Measurements from ENCODE around the gene FBXO41. TPM values are rescaled to one million over a fixed set of nuclear protein-coding genes. Genes with fewer than 3 reads are reported as not detected.
A peak's percentile ranks its signal among the peaks of the same experiment; 100 is the strongest.
"Not testable (repeated sequence)": the region's sequence is repeated elsewhere in the genome, so short reads cannot be mapped to it uniquely, and the experiment has no call there.

The FBXO41 gene
- total RNA-seq, 1 donor from 2014 or later: 1.3 TPM

DNA sequence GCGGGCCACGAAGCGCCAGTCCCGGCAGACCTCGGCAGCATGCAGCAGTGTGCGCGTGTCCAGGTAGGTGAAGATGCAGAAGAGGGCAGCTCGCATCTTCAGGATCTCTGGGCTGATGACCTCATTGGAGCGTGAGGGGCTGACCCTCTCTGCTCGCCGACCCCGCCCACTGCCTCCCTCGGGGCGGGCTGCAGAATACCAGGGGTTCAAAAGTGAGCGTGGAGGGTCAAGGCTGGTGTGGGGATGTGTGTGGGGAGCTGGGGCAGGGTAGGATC, 20.0 kb downstream of the FBXO41 start:
- peak; percentile 66 for DNase-seq (ENCODE audit: low spot score)
- intact Hi-C loops (cut with DNase I): no loop called here

DNA sequence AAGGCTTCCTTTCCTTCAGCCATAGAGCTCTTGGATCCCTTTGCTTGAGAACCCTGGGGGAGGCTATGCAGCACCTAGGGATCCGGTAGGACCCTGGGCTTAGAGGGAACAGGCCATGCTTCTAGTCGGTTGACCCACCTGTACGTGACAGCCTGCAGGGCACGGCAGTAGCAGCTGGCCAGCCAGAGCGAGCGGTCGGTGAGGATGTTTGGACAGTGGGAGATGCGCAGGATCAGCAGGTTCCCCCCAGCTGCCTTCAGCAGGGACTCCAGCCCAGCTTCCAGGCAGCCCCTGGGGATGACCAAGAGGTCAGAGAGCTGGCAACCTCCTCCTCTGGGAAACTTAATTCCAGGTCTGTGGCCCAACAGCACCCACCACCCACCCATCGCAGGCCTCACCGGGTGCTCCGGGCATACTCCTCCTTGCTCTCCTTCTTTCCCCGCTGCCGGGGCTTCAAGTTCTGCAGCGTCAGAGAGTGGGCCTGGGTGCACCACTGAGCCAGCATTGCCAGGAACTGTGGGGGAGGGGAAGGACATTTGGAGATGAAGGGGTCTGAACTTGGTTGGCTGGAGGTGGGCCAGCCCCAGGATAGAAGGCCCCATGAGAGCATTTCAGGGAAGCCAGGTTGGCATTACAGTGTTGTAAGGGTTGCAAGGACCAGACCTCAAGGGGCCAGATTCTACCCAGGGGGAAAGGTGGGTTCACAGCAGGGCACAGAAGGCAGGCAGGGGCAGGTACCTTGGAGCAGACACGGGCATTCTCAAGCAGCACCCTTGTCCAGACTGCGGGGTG, 20.5 kb downstream of the FBXO41 start:
- peak; percentile 63 for DNase-seq (ENCODE audit: low spot score)
- intact Hi-C loops (cut with DNase I): no loop called here

DNA sequence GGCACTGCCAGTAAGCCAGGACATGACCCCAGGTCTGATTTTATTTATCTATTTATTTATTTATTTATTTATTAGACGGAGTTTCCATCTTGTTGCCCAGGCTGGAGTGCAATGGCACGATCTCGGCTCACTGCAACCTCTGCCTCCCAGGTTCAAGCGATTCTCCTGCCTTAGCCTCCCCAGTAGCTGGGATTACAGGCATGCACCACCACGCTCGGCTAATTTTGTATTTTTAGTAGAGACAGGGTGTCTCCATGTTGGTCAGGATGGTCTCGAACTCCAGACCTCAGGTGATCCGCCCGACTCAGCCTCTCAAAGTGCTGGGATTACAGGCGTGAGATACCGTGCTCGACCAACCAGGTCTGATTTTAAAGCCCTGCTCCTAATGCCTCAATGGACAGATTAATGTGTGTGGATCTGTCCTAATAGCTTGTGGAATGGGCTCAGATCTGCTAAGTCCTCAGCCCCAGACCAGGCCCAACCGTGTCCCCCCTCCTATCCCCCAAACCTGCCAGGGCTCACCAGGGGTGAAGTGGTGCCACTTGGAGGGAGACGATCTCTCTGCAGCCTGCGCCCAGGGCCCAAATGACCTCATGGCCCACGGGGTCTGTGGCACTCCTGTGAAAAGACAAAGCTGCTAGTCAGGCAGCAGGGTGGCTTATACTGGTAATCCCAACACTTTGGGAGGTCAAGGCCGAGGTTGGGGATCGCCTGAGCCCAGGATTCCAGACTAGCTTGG, 21.4 kb downstream of the FBXO41 start:
- DNase-seq (ENCODE audit: low spot score); intact Hi-C loops (cut with DNase I): not testable (repeated sequence)

DNA sequence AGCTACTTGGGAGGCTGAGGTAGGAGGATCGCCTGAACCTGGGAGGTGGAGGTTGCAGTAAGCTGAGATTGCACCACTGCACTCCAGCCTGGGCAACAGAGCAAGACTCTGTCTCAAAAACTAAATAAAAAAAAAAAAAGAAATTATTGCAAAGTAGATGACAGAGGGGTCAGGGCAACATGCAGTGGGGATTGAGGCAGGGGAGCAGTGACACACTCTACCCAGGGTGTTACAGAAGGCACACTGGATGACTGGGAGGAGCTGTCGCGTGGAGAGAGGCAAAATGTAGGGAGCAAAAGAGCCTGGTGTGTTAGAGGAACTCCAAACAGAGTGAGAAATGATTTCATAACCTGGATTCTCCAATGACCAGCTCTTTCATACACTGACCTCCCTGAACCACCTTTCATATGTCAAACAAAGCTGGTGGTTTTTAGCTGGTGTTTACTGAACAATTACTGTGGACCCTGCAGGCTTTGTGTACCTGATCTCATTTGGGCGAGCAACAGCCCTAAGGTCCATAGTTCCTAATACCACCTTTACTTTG, 22.1 kb downstream of the FBXO41 start:
- intact Hi-C loops (cut with DNase I): no loop called here
- no peak for DNase-seq (ENCODE audit: low spot score)

DNA sequence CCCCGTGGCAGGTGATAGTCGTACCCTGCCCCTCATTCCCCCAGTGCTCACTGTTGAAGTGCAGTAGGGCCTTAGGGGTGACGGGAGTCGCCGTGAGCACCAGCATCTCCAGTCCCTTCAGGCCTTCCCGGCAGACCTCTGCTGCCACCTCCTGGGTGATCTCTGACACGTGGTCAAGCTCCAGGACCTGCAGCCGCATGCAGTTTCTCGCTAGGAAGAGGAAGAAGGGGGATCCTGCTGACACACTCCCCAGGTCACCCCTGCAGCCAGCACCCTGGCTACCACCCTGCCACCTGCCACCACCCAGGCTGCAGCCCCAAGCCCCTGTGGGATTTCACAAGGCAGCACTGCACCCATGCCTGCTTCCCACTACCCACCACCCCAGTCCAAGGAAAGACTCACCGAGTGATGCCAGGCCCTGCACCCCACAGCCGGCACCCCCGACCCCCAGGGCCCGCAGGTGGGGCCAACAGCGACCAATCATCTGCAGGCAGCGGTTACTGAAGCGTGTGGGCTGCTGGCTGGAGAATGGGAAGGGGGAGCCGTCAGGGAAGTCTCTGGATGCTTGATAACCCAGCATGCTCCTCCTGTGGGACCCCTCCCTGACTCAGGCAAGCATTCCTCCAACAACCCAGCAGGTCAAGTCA, 23.8 kb downstream of the FBXO41 start:
- DNase-seq (ENCODE audit: low spot score): peak; percentile 65
- intact Hi-C loops (cut with DNase I): no loop called here

DNA sequence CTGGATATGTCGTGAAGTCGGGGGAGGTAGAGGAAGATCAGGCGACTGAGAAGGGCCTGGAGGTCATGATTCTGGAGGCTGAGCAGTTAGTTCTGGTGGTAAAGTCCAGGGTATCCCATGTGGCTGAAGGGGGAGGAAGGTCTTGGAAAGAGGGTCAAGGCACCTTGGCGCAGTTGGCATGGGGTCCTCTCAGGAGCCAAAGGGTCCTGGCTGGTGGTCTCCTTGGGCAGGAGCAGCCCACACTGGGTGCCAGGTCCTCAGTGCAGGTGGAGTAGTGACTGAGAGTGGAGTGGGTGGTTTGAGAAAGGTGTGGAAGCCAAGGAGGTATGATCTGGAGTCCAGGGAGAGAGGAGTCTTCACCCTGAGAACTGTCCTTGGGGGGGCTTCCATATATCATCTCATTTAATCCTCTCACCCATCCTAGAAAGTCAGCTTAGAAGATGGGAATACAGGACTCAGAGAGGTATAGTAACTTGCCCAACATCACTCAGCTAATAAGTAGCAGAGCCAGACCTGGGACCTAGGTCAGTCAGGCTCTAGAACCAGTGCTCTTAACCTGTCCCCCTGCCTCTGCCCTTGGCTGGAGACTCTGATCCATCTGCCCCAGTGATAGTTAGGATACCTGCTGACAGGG, 24.5 kb downstream of the FBXO41 start:
- intact Hi-C loops (cut with DNase I): no loop called here

DNA sequence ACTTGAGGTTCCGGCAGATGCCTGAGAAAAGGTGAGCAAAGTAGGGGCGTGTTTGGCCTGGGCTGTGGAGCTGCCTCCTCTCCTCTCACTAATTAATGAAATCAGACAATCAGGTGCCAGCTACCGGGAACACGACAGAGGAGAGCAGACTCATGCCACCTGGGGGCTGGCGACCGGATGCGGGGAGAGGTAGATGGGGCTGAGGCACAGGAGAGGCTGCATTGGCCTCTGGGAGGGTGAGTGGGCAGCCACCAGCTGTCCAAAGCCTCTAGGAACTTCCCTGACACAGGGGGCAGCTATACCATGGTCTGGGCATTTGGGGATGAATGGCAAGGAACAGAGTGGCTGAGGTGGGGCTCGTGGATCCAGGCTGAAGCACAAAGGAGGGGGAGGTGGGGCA, 25.0 kb downstream of the FBXO41 start:
- intact Hi-C loops (cut with DNase I): no loop called here
- DNase-seq (ENCODE audit: low spot score): no peak

More for the DNA sequence above, 24.5 kb downstream of the FBXO41 start:
- DNase-seq (ENCODE audit: low spot score): no peak

DNA sequence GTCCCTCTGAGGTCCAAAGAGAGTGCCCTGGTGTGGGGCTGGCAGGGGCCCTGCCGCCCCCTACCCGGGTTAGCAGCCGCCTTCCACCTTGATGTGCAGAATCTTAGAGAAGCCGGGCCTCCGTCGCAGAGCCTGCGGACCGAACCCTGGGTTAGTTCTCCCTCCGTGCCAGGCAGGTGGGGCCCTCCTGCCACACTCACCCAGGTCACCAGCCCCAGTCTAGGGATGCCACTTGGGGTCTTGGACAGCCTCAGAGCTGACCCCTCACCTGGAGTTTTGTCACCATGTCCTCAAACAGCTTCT, 25.4 kb downstream of the FBXO41 start:
- DNase-seq (ENCODE audit: low spot score): no peak
- intact Hi-C loops (cut with DNase I): no loop called here

DNA sequence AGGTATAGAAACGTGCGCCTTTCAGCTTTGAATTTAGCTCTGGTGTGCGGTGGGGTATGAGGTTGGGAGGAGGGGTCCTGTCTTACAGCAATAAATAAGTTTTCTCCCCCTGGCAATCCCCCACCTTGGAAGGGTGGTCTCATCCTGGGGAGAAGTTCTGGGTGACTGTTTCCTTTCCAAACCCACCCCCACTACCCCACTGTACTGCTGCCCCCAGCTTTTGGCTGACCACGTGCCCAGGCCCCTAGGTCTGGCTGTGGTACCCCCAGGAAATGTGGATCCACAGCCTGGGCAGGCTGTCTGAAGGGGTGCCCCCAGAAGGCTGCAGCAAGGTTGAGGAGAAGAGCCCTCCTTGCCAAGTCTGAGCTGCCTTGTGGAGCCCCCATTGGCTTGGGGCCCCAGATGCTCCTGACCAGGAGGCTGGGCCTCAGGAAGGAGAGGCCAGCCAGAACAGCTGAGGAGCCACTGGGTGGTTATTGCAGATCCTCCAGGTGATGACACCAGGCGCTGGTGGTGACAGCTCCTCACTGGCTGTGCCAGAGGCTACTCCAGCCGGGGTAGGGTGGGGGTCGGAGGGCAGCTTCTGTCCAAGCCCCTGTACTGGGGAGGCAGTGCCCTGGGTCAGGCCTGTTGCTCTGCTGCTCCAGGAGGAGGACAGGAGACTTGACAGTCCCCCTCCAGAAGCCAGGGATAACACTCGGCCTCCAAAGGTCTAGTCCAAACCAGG, 25.9 kb downstream of the FBXO41 start:
- intact Hi-C loops (cut with DNase I): no loop called here
- no peak for DNase-seq (ENCODE audit: low spot score)

DNA sequence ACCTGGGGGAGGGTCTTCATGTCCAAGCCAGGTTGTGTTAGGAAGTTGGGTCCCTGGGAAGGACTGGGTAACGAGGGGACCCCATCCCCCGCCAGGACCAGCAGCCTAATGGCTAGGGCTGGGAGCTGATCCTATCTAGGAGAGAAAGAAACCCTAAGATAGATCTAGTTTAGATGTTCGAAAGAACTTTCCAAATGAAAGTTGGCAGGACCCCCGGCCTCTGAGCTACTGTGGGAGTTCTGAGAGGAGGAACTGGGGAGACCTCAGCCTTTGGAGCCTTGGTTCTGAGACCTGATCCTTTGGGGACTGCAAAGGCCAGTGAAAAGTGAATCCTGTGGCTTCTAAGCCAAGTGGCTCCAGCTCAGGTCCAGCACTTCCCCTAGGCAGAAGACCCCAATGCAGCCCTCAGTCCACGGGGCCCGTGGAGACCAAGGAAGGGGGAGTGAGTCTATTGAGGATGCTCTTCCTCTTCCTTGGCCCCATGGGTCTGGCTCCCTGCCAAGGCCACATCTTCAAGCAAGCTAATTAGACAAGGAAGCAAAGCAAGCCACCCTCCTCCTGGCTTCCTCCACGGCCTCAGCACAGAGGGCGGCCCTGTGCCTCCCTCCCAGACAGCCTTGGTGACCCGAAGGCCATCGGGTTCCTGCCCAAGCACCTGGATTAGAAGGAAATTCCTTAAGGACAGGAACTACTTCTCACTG, 26.7 kb downstream of the FBXO41 start:
- intact Hi-C loops (cut with DNase I): no loop called here
- DNase-seq (ENCODE audit: low spot score): no peak

DNA sequence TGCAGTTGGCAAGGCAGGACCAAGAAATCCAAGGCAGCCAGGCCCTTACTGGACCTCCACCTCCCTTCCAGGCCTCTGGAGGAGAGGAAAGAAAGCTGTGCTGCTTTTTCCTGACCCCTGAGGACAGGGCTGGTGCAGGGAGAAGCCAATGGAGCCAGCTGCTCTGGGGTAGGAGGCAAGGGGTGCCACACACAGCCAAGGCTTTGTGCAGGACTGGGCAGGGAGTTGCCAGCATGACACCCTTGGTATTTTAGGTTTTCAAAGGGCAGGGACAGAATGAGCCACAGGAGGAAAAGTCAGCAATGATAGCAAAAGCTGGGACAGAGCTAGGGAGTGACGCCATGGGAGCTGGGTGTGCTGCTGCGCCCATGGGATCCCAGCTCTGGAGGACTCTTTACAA, 27.3 kb downstream of the FBXO41 start:
- intact Hi-C loops (cut with DNase I): no loop called here
- no peak for DNase-seq (ENCODE audit: low spot score)

DNA sequence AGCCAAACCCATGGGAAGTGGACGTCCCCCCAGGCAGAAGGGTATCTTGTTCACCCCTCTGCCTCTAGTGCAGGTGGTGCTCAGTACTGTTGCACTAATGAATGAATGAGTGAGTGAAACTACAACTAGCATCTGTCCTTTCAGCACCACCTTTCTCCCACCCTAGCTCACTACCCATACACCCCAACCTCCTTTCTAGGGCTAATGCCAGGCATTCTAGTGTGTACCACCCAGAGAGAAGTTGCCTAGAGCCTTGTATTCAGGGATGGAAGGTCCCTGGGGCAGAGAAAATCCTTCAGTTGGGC, 27.7 kb downstream of the FBXO41 start:
- intact Hi-C loops (cut with DNase I): no loop called here
- DNase-seq (ENCODE audit: low spot score): no peak

DNA sequence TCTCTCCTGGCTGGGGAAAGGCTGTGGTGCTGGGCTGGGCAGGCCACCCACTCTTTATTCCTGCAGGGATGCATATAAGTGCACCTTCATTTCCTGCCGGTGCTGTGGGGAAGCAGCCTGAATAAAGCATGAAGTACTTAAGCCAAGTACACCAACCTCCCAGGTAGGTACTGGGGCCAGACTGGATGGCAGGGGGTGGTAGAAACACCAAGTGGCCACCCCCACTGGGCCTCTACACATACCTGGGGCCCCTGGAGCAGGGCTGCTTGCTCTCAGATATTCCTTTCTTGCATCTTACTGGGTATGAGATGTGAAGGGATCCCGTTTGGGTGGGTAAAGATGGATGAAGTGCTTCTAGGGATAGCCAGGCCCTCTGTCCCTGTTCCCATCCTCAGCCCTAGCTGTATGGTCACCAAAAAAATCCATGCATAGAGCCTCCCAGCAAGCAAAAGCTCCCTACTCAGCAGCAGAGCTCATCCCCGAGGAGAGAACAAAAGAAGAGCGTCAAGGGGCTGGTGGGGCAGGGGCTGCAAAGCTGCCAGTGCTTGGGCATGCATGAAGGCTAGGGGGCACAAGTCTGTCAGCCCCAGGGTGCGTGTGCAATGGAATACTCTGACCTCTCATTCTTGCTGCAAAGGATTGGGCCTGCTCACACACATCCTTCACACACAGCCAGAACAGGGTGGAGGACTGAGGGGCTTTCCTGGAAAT, 28.2 kb downstream of the FBXO41 start:
- no peak for DNase-seq (ENCODE audit: low spot score)
- intact Hi-C loops (cut with DNase I): no loop called here

DNA sequence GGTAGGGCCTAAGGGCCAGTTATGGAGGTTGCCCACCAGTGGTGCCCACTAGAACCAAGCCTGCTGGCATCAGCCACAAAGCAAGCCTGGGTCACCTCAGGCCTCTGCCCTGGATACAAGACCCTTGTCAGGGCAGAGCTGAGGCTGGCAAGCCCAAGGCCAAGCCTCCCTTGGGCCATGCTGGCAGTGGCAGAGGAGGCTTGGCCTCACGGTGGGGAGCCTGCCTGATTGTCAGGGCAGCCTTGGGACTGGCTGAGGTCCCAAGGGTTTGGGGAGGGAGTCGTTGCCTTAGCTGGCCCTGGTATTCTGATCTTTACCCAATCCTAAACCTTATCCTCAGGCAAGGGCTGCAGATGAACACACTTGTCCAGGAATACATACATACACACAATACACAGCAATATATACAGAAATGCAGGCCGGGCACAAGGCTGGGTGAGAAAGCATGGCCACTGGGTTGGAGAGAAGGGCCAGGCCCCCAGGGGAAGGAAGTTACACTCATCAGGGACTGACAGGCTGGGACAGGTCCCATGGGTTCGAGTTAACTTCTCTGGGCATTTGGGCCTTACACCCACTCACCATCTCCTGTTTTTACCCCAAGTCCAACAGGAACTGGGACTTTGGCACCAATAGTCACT, 29.2 kb downstream of the FBXO41 start:
- no peak for DNase-seq (ENCODE audit: low spot score)
- intact Hi-C loops (cut with DNase I): no loop called here

DNA sequence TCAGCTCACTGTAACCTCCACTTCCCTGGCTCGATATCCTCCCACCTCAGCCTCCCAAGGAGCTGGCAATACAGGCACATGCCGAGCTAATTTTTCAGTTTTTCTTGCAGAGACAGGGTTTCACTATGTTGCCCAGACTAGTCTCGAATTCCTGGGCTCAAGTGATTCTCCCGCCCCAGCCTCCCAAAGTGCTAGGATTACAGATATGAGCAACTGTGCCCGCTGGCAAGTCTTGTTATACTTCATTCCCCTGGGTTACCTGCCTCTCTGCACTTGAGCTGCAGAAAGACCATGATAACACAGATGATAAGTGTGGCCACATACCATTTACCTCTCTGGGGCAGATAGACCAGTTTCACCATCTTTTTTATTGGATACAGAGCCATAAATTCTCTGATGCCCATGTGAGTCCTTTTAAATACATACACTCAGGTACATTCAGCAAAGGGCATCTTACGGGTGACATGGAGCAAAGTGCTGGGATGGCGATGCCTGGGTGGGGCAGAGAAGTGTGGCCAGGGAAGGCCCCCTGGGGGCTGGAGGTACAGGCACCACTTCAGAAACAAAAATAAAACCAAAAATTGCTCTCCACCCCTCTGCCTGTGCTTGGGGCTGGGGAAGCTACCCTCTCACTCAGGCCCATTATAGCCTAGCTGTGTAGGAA, 29.8 kb downstream of the FBXO41 start:
- DNase-seq (ENCODE audit: low spot score): no peak
- intact Hi-C loops (cut with DNase I): no loop called here

DNA sequence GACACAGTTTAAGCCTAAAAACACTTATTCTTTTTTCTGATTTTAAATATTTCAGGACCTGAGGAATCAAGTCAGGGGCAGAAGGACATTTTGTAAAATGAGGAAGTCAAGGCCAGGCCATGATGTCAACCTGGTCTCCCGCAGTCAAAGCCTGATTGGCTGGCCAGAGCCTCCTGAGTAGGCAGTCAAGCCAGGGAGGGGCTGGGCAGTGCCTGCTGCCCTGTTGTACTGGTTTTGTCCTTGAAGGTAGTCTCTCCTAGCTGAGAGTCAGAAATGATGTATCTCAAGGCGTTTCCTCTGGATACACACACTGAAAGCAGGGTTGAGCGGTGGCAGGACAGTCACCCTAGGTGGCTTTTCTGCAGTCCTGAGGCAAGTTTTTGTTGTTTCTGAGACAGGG, 30.4 kb downstream of the FBXO41 start:
- DNase-seq (ENCODE audit: low spot score): no peak
- intact Hi-C loops (cut with DNase I): no loop called here

DNA sequence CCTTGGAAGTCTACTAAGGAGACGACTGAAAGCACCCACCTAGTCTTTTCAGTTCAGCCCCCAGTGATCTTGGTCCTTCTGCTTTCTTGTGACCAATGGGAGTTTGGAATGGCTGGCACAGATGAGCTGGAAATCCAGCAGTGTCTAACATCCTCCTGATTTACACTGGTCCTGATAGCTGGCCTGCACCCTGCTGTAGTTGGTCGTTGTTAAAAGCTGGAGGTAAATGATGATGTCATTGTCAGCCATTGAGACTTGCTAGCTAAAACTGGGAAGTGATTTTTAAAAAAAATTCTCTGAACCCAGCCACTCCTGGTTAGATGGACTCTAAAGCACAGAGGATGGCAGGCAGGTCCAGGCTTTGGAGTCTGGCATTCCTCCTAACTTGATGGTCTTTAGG, 30.9 kb downstream of the FBXO41 start:
- peak; percentile 51 for DNase-seq (ENCODE audit: low spot score)
- intact Hi-C loops (cut with DNase I): no loop called here
